IPS DF 6.9 (cell line): Measurements from ENCODE around the gene SDK1.

Experiments
- DNase-seq: peaks from one replicate; pipeline ENCODE4 v3.0.0-alpha.2; 2013; ENCODE audit warnings: low read depth, low spot score
- H3K27ac ChIP-seq: one replicate; pipeline ENCODE4 v1.5.1; 2013; ENCODE audit warnings: low read length, control low read depth
- H3K27me3 ChIP-seq: 2 replicates; pipeline ENCODE4 v1.6.1; 2013; ENCODE audit warnings: mild to moderate bottlenecking, low read length; ENCODE audit not compliant: control insufficient read depth, insufficient read depth
- H3K36me3 ChIP-seq: 2 replicates; pipeline ENCODE4 v1.6.1; 2013; ENCODE audit warnings: low read length; ENCODE audit not compliant: control insufficient read depth, insufficient read depth
- H3K4me1 ChIP-seq: 2 replicates; pipeline ENCODE4 v1.6.1; 2013; ENCODE audit warnings: low read length; ENCODE audit not compliant: control insufficient read depth, insufficient read depth
- H3K4me3 ChIP-seq: 2 replicates; pipeline ENCODE4 v1.5.1; 2013; ENCODE audit warnings: mild to moderate bottlenecking, low read length
- H3K9me3 ChIP-seq: 2 replicates; pipeline ENCODE4 v1.6.1; 2013; ENCODE audit warnings: low read length, inconsistent platforms; ENCODE audit not compliant: control insufficient read depth, insufficient read depth
- WGBS: extraction: QIAGEN DNeasy Blood & Tissue Kit; methylation state at CpG from one replicate; pipeline ENCODE4 v1.1.7; 2013; ENCODE audit warnings: mixed read lengths, missing lambda C conversion rate; ENCODE audit not compliant: insufficient read length, insufficient coverage; 5-methylcytosine and 5-hydroxymethylcytosine counted together

The SDK1 gene

GRCh38 chr7:4282434-4283223 lies 981.6 kb downstream of the SDK1 start:
- DNase-seq = no peak
- H3K27ac ChIP-seq = no peak overlapping the region
- H3K36me3 ChIP-seq = no peaks in the 10 kb centered on the region
- H3K4me3 ChIP-seq = no peak overlapping the region
- H3K27me3 ChIP-seq = no peaks in the 10 kb centered on the region
- H3K4me1 ChIP-seq = no peaks in the 10 kb centered on the region
- WGBS = no CpG with 5 or more reads among the region's 14 CpGs
- H3K9me3 ChIP-seq = no peaks in the 10 kb centered on the region; the same call in 1 of the 2 replicates

GRCh38 chr7:4286351-4286750 lies 985.3 kb downstream of the SDK1 start:
- no CpG with 5 or more reads among the region's 9 CpGs for WGBS
- Histone ChIP-seq H3K4me3 (no peak overlapping the region), H3K36me3 (no peaks in the 10 kb centered on the region), H3K4me1 (no peaks in the 10 kb centered on the region), H3K9me3 (no peaks in the 10 kb centered on the region; the same call in 1 of the 2 replicates), H3K27me3 (no peaks in the 10 kb centered on the region), H3K27ac (no peak overlapping the region)
- DNase-seq = no peak

GRCh38 chr7:4288791-4289394 lies 987.8 kb downstream of the SDK1 start:
- no CpG with 5 or more reads among the region's 1 CpG for WGBS
- Histone ChIP-seq H3K36me3 (no peaks in the 10 kb centered on the region), H3K27ac (no peak overlapping the region), H3K27me3 (no peaks in the 10 kb centered on the region), H3K4me1 (no peaks in the 10 kb centered on the region), H3K9me3 (no peaks in the 10 kb centered on the region; the same call in 1 of the 2 replicates), H3K4me3 (no peak overlapping the region)
- DNase-seq = no peak

- no peaks in the 10 kb centered on the region; the same call in 1 of the 2 replicates for H3K9me3 ChIP-seq
Measured at GRCh38 chr7:4297165-4297917, 996.3 kb downstream of the SDK1 start.

GRCh38 chr7:4297918-4298219 lies 996.8 kb downstream of the SDK1 start:
- WGBS = 91% methylated on average over 1 of the region's 5 CpGs
- Histone ChIP-seq H3K36me3 (no peaks in the 10 kb centered on the region), H3K4me3 (no peak overlapping the region), H3K27ac (no peak overlapping the region), H3K27me3 (no peaks in the 10 kb centered on the region), H3K4me1 (no peaks in the 10 kb centered on the region; the same call in 1 of the 2 replicates), H3K9me3 (no peaks in the 10 kb centered on the region; the same call in 1 of the 2 replicates)
- DNase-seq = no peak

More at GRCh38 chr7:4297165-4297917, 996.3 kb downstream of the SDK1 start:
- no peaks in the 10 kb centered on the region for H3K36me3 ChIP-seq
- H3K27ac ChIP-seq = no peak overlapping the region
- no peaks in the 10 kb centered on the region for H3K4me1 ChIP-seq
- H3K27me3 ChIP-seq = no peaks in the 10 kb centered on the region
- H3K4me3 ChIP-seq = no peak overlapping the region
- no CpG with 5 or more reads among the region's 13 CpGs for WGBS
- no peak for DNase-seq

- H3K27ac ChIP-seq = no peak overlapping the region
- H3K27me3 ChIP-seq = no peaks in the 10 kb centered on the region
- no peaks in the 10 kb centered on the region; the same call in 1 of the 2 replicates for H3K9me3 ChIP-seq
- no peaks in the 10 kb centered on the region for H3K36me3 ChIP-seq
- H3K4me1 ChIP-seq = no peaks in the 10 kb centered on the region; the same call in 1 of the 2 replicates
- no peak overlapping the region for H3K4me3 ChIP-seq
- no peak for DNase-seq
- no CpG with 5 or more reads among the region's 5 CpGs for WGBS
Measured at GRCh38 chr7:4299431-4299830, 998.4 kb downstream of the SDK1 start.

GRCh38 chr7:4302203-4302905 lies 1001.3 kb downstream of the SDK1 start:
- H3K27me3 ChIP-seq = no peaks in the 10 kb centered on the region
- H3K36me3 ChIP-seq = no peaks in the 10 kb centered on the region
- no peak overlapping the region for H3K27ac ChIP-seq
- no peaks in the 10 kb centered on the region; the same call in 1 of the 2 replicates for H3K4me1 ChIP-seq
- peaks cover 5% of the 10 kb centered on the region; the same call in 1 of the 2 replicates for H3K9me3 ChIP-seq
- no peak overlapping the region for H3K4me3 ChIP-seq
- no CpG with 5 or more reads among the region's 19 CpGs for WGBS
- DNase-seq = no peak

GRCh38 chr7:4307316-4308204 lies 1006.5 kb downstream of the SDK1 start:
- no peak for DNase-seq
- WGBS = no CpG with 5 or more reads among the region's 28 CpGs
- Histone ChIP-seq H3K9me3 (peaks cover 5% of the 10 kb centered on the region), H3K27ac (no peak overlapping the region), H3K4me3 (no peak overlapping the region), H3K4me1 (peaks cover 2% of the 10 kb centered on the region; the same call in 1 of the 2 replicates), H3K27me3 (no peaks in the 10 kb centered on the region), H3K36me3 (no peaks in the 10 kb centered on the region)

- no peak for DNase-seq
- Histone ChIP-seq H3K27me3 (no peaks in the 10 kb centered on the region), H3K4me3 (no peak overlapping the region), H3K36me3 (no peaks in the 10 kb centered on the region), H3K27ac (no peak overlapping the region), H3K4me1 (peaks cover 2% of the 10 kb centered on the region; the same call in 1 of the 2 replicates), H3K9me3 (peaks cover 5% of the 10 kb centered on the region)
- no CpG with 5 or more reads among the region's 22 CpGs for WGBS
Measured at GRCh38 chr7:4308205-4308590, 1007.1 kb downstream of the SDK1 start.
